GM18499 (cell line): ENCODE measurements around the gene C5orf52.
"Not testable (repeated sequence)": the region's sequence is repeated elsewhere in the genome, so short reads cannot be mapped to it uniquely, and the experiment has no call there.

Experiments
- ATAC-seq: cut with Tn5 transposase; IDR thresholded peaks from one replicate; pipeline ENCODE4 v1.9.1; 2021; ENCODE audit warnings: moderate number of reproducible peaks; ENCODE audit not compliant: insufficient read depth, unreplicated experiment

The C5orf52 gene

DNA sequence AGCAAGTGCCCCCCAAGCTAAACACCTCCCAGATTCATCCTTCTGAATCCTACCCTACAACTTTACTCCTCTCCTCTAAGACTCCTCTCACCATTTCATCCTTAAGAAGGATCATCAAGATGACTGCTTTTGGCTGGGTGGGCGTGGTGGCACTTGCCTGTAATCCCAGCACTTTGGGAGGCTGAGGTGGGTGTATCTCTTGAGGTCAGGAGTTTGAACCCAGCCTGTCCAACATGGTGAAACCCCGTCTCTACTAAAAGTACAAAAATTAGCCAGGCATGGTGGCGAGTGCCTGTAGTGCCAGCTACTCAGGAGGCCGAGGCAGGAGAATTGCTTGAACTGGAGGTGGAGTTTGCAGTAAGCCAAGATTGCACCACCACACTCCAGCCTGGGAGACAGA is 3.0 kb downstream of the C5orf52 start:
- not testable (repeated sequence) for ATAC-seq

DNA sequence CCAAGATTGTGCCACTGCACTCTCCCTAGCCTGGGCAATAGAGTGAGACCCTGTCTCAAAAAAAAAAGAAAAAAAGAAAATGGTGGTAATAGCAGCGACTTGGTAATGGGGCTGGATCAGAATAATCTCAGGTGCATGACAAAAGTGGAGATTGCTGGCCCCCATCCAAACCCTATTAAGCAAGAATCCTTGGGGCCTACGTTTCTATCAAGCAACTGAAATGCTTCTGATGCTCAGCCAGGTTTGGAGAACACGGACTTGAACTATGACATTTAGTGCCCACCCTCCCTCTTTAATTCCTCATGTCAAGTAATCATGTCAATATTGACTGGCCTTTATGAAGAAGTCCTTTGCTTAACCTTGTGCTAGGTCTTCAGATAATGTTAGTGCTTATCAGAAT is 6.6 kb downstream of the C5orf52 start:
- no peak for ATAC-seq

DNA sequence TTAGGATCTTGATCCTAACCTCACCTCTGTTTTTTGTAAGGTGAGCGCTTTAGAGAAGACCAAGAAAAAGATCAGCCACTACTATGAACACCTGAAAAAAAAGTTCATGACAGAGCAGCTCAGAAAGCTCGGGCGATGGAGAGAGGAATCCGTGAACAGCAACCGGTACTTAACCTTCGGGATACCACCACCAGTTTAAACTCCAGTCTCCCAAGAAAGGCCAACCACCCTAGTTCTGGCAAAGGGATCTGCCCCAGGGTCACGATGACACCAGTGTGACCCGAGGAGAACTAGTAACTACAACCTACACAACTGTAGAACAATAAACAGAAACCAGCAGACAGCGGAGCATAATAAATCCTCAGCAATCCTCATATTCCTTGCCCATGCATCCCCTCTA is 8.5 kb downstream of the C5orf52 start:
- ATAC-seq = no peak

DNA sequence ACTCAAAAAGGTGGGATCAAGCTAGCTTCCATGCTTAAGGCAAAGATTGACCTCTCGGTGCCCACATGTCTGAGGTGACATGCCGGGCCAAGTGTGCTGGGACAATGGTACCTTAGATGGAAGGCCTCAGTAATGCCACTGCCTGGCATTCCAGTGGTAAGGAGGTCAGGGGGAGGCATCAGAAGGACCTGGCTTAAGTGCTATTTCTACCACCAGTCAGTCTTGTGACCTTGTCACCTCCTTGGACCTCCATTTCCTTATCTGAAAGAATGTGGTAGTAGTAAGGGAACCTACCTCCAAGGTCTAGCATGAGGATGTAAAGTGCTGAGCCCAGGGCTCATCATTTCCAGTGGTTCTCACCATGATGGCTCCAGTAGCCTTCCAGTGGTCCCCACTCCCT is 8.9 kb downstream of the C5orf52 start:
- no peak for ATAC-seq

DNA sequence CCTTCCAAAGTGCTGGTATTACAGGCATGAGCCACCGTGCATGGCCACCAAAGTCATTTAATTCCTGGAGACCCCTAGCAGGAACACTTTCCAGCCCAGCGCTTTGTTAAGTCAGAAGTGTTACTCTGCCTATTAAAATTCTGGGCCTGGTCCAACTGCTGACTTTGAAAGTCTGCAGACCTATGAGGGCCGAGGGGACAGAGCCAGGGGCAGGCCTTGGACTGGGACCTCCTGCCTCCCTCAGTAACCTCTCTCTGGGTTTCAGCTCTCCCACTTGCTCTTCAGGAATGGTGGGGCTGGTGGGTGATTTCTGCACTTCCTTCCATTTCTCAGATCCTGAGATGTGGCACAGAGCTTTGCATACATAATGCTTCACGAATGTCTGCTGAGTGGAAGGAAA is 9.7 kb downstream of the C5orf52 start:
- ATAC-seq = no peak

DNA sequence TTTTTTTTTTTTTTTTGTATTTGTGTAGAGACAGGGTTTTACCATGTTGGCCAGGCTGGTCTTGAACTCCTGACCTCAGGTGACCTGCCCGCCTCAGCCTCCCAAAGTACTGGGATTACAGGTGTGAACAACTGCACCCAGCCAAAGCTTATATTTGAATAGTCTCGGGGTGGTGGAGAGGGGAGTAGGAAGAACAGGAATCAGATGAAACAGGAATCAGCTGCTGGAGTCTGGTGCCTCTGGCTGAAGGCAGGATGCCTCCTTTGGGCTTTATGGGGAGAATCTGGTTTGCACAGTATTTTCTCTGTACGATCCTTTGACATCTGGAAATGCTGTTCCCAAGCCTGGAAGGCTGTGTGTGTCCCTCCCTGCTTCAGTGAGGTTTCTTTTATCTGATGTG is 10.9 kb downstream of the C5orf52 start:
- ATAC-seq = no peak

DNA sequence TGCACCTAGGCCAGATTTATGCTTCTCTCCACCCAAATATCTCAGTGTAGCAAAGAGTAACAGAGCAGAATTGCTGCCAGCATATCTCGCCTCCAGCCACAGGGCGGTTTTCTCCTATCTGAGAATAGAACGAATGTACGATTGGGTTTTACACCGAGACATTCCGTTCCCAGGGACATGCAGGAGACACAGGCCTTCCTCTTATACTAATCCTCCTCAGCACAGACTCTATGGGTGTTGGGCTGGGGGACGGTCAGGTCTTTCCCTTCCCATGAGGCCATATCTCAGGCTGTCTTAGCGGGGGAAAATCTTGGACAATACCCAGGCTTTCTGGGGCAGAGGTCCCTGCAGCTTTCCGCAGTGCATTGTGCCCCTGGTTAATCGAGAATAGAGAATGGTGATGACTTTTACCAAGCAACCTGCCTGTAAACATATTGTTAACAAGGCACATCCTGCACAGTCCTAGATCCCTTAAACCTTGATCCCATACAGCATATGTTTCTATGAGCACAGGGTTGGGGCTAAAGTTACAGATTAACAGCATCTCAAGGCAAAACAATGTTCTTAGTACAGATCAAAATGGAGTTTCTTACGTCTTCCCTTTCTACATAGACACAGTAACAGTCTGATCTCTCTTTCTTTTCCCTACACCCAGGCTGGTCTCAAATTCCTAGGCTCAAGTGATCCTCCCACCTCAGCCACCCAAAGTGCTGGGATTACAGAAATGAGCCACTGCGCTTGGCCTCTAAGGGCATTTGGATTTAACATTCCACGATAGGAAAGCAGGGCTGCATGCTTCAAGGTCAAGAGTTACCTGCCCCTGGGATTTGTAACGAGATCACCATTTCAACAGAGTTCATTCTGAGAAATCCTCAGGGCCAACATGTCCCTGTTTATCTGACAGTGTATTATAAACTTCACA is 15.2 kb downstream of the C5orf52 start:
- ATAC-seq = not testable (repeated sequence)

DNA sequence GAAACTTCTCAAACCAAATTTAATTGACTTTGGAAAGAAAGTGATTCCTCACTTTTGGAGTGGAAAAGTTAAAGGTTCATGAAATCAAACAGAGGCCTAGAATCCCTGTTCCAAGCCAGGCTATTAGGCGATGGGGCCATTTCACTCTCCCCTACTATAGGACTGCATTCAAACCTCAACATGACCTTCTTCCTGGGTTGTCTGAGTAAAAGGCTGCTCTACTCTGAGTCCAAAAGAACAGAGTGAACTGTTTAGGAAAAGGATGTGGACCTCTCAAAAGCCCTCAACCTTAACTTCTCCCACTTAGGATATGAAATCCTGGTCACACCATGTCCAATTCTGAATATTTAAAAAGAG is 15.8 kb downstream of the C5orf52 start:
- no peak for ATAC-seq

DNA sequence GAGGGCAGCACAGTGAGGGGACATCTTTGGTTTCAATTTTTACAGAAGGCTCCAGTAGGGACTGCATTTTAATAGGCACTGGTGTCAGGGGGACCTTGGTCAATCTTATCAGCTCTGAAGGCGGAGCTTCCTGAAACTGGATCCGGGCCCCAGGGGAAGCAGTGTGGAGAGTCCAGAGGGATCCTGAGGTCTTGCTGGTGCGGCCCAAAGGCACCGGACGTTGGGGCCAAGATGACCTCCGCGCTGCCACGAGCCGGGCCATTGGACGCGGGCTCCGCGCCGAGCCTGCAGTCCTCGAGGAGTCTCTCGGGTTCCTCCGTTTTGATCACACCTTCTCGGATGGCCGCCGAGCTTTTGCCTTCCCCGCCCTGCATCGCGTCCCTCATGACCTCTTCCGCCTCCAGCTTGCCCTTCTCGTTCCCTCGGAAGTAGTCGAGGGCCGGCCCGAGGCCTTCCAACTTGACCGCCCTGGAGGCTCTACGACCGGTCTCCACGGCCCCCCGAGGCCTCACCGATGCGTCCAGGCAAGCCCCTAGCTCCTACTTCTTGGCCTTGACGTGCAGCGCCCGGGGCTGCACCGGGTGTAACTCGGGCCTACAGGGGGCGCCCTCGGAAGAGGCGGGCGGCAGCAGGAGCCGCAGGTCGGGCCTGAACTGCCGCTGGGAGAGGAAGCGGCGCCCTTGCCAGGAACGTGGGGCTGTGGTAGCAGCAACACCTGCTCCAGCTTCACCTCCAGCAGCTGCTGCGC is 18.8 kb downstream of the C5orf52 start:
- no peak for ATAC-seq

DNA sequence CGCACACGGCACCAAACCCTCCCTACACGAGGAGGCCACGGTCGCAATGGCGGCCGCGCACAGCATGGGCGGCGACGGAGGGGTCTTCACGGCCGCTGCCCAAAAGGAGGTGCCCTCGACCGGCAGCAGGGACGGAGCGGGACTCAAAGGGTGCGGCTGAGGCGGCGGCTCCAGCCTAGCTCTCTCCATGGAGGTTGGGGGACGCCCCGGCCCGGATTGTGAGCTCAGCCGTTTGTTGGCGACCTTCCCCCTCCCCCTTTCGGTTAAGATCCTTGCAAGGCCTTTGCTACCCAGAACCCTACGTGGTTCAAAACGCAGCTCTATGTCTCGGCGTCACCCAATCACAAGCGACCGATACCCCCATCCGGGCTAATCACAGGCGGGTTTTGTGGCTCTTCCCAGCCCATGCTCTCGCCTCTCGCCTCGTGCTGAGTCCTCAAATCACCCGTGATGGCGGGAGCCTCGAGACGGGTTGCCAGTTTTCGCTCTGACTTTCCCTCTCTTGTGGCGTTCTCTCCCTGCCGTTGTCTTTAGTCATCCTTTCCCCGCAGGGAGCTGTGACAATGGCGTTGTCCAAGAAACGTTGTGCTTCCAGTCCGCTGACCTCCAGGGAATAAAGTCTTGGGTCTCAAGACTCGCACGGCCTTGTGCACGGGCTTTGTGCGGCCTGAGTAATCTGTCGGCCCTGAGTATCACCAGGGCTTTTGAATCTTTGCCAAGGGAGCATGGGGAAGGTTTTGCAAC is 19.5 kb downstream of the C5orf52 start:
- no peak for ATAC-seq

DNA sequence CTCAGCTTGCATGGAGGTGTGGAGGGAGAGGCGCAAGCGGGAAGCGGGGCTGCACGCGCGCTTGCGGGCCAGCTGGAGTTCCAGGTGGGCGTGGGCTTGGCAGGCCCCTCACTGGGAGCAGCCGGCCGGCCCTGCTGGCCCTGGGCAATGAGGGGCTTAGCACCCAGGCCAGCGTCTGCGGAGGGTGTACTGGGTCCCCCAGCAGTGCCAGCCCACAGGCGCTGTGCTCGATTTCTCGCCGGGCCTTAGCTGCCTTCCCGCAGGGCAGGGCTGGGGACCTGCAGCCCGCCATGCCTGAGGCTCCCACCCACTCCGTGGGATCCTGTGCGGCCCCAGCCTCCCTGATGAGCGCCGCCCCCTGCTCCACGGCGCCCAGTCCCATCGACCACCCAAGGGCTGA is 22.5 kb downstream of the C5orf52 start:
- not testable (repeated sequence) for ATAC-seq

DNA sequence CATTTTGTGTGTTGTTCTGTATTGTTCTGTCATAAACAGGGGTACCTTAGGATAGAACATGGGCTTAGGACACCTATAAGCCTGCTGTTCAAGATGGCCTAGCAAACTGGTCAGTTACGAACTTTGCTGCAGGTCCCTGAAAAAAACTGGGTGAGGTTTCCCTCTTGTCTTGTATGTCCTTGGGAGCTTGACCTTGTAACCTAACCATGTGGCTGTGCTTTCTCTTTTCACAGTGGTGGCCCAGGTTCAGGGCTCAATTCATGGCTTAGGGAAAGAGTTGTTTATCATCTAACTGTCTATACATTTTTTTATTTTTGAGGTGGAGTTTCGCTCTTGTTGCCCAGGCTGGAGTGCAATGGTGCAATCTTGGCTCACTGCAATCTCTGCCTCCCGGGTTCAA is 24.8 kb downstream of the C5orf52 start:
- not testable (repeated sequence) for ATAC-seq

DNA sequence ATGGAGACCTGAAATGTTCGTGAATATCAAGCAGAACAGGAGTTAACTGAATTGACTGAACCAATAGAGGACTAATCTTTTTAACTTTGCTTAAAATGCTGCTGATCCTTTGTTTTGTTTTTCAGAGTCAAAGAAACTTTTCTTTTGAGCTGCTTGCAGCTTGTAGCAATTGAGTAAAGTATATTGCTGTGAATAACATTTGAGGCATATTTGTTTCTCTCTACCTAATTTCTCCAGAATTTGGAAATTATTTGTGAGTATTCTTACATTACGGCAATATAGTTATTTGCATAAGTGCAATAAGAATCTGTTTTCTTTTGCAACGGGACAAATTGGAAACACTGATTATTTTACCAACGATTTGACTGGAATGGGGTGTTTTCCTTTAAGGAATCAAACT is 27.3 kb downstream of the C5orf52 start:
- not testable (repeated sequence) for ATAC-seq

DNA sequence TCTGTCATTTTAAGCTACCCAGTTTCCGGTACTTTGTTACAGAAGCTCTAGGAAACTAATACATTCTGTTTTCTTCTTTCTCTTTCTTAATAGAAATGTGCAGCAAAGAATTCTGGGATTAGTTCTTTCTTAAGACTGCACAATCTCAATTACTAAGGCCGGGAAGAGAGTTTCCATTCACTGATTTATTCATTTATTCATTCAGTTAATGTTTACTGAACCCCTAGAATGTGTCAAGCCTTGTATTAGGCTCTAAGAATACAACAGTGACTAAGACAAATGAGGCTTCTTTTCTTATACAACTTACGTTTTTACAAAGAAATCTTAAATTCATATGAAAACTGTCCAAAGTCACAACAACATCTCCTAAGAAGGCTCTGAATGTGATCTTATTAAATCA is 32.4 kb downstream of the C5orf52 start:
- no peak for ATAC-seq

DNA sequence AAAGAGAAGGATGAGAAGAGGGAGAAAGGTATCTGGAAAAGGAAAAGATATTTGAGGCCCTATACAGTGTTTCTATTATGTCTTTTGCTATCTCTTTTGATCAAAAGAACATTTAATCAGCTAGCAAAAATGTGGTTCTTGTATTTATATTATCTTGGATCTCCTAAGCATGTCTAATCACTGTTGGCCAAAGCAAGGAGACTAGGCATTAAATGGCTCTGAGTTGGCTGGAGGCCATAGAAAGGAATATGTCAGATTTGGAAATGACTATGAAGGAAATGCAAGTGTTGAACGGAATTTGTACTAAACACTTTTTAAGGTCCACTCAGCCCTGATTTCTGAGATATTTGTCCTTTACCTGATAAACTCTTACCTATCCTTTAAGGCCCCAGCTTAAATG is 37.5 kb downstream of the C5orf52 start:
- ATAC-seq = no peak

DNA sequence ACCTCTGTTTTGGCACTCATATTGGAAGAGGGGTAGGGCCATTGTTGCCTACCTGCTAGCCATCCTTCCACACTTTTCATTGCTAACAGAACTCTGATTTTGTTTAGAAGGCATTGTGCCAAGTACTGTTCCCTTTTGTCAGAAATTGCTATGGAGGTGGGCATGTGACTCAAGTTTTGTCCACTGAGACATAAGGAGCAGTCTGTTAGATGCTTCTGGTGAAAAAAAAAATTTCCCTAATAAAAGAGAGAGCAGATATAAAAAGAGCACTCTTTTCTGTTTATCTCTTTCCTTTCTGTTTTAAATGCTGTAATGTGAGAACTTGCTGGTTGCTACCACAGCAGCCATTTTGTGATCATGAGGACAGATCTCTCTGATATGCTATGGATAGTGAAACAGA is 38.0 kb downstream of the C5orf52 start:
- no peak for ATAC-seq

DNA sequence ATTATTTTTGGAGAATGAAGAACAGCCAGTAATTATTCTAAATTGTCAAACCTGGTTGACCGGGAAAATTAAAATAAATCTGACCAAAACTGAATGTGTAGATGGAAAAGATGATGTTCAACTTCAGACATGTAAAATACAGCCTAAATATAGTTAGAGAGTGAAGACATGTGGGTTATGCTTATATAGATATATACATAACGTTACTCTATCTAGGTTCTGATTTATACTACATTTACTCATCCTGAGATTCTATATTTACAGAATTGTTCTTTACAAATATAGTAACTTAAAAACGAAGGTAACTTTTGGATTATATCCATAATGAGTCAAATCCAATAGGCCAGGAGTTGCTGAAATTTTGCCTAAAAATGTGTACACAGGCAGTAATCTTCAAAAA is 39.1 kb downstream of the C5orf52 start:
- no peak for ATAC-seq

DNA sequence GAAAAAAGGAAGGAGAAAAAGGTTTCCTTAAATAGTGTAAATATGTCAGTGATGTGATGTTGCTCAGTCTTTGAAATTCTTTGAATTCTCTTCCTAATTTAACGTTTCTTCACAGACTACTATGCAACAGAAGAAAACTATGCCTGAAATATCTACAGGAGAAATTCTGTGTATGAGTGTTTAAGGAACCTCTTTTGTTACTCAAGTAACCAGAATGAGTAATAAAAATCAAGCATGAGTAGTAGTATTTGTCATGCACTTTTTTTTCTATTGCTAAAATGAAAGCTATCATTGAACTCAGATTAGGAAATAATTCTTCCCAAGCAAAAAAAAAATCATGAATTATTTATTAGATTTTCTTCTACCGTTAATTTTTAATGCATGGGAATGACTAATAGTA is 39.5 kb downstream of the C5orf52 start:
- ATAC-seq = no peak

DNA sequence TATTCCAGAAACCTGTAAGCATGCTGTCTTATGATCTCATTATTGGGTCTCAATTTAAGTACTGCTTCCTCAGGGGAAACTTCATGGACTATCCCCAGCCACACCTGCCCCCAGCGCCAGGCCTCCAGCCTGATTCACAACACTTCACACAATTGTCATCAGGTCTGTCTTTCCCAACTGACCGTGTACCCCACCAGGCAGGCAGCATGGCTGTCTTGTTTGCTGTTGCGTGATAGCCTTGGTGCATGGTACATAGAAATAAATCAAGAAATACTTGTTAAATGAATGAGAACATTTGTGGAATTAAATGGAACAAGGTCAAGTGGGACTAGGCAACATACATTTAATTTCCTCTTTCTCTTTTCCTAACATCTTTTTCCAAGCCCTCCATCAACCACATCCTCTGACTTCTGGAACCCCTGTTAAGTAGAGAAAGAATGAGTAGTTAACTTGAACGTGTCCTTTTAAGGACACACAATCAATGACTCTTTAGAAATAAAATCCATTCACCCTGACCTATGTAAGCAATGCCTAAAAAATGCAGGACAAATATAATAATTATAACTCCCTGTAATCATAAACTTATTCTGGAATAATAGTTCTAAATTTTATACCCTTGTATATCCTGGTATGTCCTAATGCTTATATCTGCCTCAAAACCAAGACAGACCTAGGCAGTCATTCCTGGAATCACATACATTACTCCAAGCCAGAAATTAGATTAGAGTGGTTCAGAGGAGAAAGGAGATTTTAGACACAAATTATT is 42.7 kb downstream of the C5orf52 start:
- ATAC-seq = no peak

DNA sequence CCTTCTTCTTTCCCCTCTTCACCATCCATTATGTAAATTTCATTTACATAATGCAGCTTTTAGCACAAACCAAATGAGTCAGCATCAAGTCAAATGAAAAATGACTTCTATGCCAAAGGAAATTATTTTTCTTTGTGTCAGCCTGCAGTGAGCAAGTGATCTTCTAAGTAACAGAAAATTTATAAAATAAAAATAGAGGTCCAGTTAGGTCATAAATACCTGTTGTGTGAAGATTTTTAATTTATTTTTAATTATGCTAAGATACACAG is 43.2 kb downstream of the C5orf52 start:
- ATAC-seq = no peak

DNA sequence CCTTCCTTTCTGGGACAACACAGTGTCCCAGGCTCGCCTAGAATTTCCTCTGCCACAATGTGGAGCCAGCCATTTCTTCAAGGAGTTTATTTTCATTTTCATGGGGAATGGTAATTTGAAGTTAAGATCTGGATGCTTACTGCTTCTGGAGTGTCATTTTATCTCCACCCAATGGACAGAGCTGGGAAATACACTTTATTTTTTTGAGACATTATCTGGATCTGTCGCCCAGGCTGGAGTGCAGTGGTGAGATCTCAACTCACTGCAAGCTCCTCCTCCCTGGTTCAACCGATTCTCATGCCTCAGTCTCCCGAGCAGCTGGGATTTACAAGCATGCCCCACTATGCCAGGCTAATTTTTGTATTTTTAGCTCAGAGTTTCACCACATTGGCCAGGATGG is 47.2 kb downstream of the C5orf52 start:
- ATAC-seq = peak; percentile 57
